Panc1 (cell line): ENCODE results near the gene PPM1H. TPM values are rescaled to one million over a fixed set of nuclear protein-coding genes. Genes with fewer than 3 reads are reported as not detected.
A peak's percentile ranks its signal among the peaks of the same experiment; 100 is the strongest.

Experiments used
- ATAC-seq: fragments of 200-7000 bp; cut with Tn5 transposase; 2 replicates; pipeline ENCODE4 v1.9.1; 2020; ENCODE audit warnings: mild to moderate bottlenecking, moderate library complexity
- BruUV-seq: library from RNA; stranded (reverse); fragments of 400-500 nt; replicated peaks from 2 replicates; lab custom pipeline; 2021; lab: Mats Ljungman, UMichigan
- CTCF ChIA-PET: fragments of 300-600 bp; sonication (Branson Sonifier 250); formaldehyde crosslinking; loops from one replicate; lab custom pipeline; 2022; ENCODE audit warnings: antibody characterized with exemption; lab: Charles Lee
- POLR2A ChIA-PET: fragments of 300-600 bp; sonication (Branson Sonifier 250); formaldehyde crosslinking; loops from one replicate; lab custom pipeline; 2022; ENCODE audit warnings: antibody characterized with exemption; lab: Charles Lee
- DNase-seq: peaks from one replicate; pipeline ENCODE4 v3.0.0-alpha.2; 2010; ENCODE audit warnings: low read depth, low spot score
- H3K27ac ChIP-seq: 2 replicates; pipeline ENCODE4 v1.5.1; 2011; ENCODE audit warnings: mild to moderate bottlenecking, low read length, inconsistent platforms
- H3K27me3 ChIP-seq: fragments of 200-500 bp; sonication (Bioruptor generic); 2 replicates; pipeline ENCODE4 v1.6.0; 2014; ENCODE audit warnings: low read length, inconsistent platforms; ENCODE audit not compliant: control insufficient read depth, insufficient read depth
- H3K36me3 ChIP-seq: fragments of 200-500 bp; sonication (Bioruptor generic); 2 replicates; pipeline ENCODE4 v1.5.1; 2014; ENCODE audit warnings: inconsistent platforms, mild to moderate bottlenecking, low read length, moderate library complexity; ENCODE audit not compliant: control insufficient read depth, insufficient read depth
- H3K4me1 ChIP-seq: 2 replicates; pipeline ENCODE4 v1.5.1; 2011; ENCODE audit warnings: inconsistent platforms, mild to moderate bottlenecking, low read length, moderate library complexity; ENCODE audit not compliant: control insufficient read depth, insufficient read depth
- H3K4me3 ChIP-seq, 2 experiments: 2 replicates each; pipeline ENCODE4 v1.5.1; 2011 to 2012; ENCODE audit warnings: low read depth in 2 of 2, low read length in 2 of 2, mild to moderate bottlenecking in 2 of 2, inconsistent platforms in 1 of 2, moderate library complexity in 1 of 2
- H3K9me3 ChIP-seq: fragments of 200-500 bp; sonication (Bioruptor generic); 2 replicates; pipeline ENCODE4 v1.5.1; 2014; ENCODE audit warnings: low read depth, mild to moderate bottlenecking, inconsistent platforms, low read length, moderate library complexity; ENCODE audit not compliant: control insufficient read depth, insufficient read depth
- POLR2AphosphoS5 ChIP-seq: IDR thresholded peaks from 2 replicates; pipeline ENCODE4 v1.6.1; 2012; ENCODE audit warnings: mild to moderate bottlenecking, low read depth, low read length, moderate library complexity
- SIN3A ChIP-seq: IDR thresholded peaks from 2 replicates; pipeline ENCODE4 v1.6.1; 2012; ENCODE audit warnings: low read depth, mild to moderate bottlenecking, low read length, moderate library complexity, borderline replicate concordance; ENCODE audit not compliant: insufficient read depth
- TCF7L2 ChIP-seq: IDR thresholded peaks from 2 replicates; pipeline ENCODE4 v1.6.1; 2011; ENCODE audit warnings: mild to moderate bottlenecking, low read depth, low read length, inconsistent platforms
- in situ Hi-C: cut with HindIII; loops from 2 replicates; pipeline ENCODE4 v1.10.0; 2016; ENCODE audit warnings: low sequenced_read_pairs, low pct_unique_long_range_greater_than_20kb
- intact Hi-C: fragments of 100-400 bp; cut with micrococcal nuclease; formaldehyde crosslinking; loops from one replicate; pipeline ENCODE4 v1.10.0; 2022; ENCODE audit not compliant: unreplicated experiment
- total RNA-seq: library from RNA; stranded (reverse); gene quantifications from one replicate; pipeline ENCODE4 v1.2.1, GENCODE V29; 2021; ENCODE audit not compliant: unreplicated experiment
- TF ChIP-seq, protein P1 (sequence below), 2 experiments: IDR thresholded peaks; 2 replicates each; pipeline ENCODE4 v1.6.1; 2011 to 2012; ENCODE audit warnings: low read depth in 2 of 2, control low read depth in 1 of 2, low read length in 1 of 2, mild to moderate bottlenecking in 1 of 2, moderate library complexity in 1 of 2; ENCODE audit not compliant: insufficient read depth in 1 of 2
- TF ChIP-seq, protein P2 (sequence below): fragments of 450-650 bp; IDR thresholded peaks from 2 replicates; pipeline ENCODE4 v1.5.1; 2017; ENCODE audit warnings: mild to moderate bottlenecking

The PPM1H gene
- total RNA-seq, 1 experiment from 2014 or later, result 22.9 TPM

DNA sequence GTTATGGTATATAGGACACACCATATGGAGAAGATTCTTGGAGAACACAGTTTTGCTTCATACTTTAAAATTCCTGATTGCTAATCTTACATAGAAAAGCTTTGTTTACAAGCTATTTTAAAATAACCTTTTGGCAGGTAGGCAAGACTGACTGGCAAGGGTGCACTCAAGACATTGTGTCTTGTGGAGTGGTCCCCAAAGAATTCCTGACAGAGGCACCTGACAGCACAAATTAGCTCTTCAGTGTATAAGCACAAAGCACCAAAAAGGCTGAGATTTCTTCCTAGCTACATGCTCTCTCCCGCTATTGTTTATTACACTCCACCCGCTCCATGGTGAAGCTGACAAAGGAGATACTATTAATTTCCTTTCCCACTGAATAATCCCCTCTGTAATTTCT lies 329.0 kb downstream of the PPM1H start:
- H3K9me3 ChIP-seq, result no peaks in the 10 kb centered on the region
- peak overlapping the region; percentile 26 for H3K27ac ChIP-seq
- intact Hi-C loops, result loop anchor here (10.0 kb wide), 1 partner anchor 459 kb away; no protein-coding TSS in a partner anchor
- in situ Hi-C loops, result loop anchor here (25.0 kb wide), 1 partner anchor 181 kb away; no protein-coding TSS in a partner anchor
- peaks cover 30% of the 10 kb centered on the region for H3K4me1 ChIP-seq
- no peaks in the 10 kb centered on the region for H3K36me3 ChIP-seq
- CTCF ChIA-PET, result no interaction called here
- ATAC-seq (no peak), DNase-seq (no peak)
- BruUV-seq, result no TSS peak
- TF ChIP-seq, protein P1, sequence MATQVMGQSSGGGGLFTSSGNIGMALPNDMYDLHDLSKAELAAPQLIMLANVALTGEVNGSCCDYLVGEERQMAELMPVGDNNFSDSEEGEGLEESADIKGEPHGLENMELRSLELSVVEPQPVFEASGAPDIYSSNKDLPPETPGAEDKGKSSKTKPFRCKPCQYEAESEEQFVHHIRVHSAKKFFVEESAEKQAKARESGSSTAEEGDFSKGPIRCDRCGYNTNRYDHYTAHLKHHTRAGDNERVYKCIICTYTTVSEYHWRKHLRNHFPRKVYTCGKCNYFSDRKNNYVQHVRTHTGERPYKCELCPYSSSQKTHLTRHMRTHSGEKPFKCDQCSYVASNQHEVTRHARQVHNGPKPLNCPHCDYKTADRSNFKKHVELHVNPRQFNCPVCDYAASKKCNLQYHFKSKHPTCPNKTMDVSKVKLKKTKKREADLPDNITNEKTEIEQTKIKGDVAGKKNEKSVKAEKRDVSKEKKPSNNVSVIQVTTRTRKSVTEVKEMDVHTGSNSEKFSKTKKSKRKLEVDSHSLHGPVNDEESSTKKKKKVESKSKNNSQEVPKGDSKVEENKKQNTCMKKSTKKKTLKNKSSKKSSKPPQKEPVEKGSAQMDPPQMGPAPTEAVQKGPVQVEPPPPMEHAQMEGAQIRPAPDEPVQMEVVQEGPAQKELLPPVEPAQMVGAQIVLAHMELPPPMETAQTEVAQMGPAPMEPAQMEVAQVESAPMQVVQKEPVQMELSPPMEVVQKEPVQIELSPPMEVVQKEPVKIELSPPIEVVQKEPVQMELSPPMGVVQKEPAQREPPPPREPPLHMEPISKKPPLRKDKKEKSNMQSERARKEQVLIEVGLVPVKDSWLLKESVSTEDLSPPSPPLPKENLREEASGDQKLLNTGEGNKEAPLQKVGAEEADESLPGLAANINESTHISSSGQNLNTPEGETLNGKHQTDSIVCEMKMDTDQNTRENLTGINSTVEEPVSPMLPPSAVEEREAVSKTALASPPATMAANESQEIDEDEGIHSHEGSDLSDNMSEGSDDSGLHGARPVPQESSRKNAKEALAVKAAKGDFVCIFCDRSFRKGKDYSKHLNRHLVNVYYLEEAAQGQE (IDR thresholded peaks at IDR 0.05; ENCODE audit: insufficient read depth in 1 of 2, low read depth in 2 of 2, low read length in 1 of 2), result no peak
- no peak for TF ChIP-seq POLR2AphosphoS5
- POLR2A ChIA-PET, result no interaction called here
- no peaks in the 10 kb centered on the region for H3K27me3 ChIP-seq
- peak overlapping the region in 1 of 2 experiments; percentile 98; a peak in 1 of 4 replicates for H3K4me3 ChIP-seq

DNA sequence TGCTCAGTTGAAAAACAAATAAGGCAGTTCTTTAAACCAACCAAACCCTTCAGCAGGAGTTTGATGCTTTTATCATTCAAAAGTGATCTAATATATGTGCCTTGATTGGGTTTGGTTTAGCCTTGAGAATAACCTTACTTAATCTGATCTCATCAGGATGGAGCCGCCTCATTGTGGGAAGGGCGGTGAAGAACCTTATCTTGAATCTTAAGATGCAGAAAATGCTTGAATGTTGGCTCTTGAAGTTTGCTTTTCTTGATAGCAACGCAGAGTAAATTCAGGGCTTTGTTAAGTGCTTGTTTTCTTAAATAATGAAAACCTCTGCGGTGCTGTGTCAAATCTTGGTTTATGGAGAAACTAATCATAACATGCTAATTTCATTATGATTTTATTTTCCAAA lies 330.1 kb downstream of the PPM1H start:
- Histone ChIP-seq H3K4me3 (peak overlapping the region; percentile 89 to 98), H3K9me3 (no peaks in the 10 kb centered on the region), H3K27me3 (no peaks in the 10 kb centered on the region), H3K27ac (peak overlapping the region; percentile 94), H3K36me3 (no peaks in the 10 kb centered on the region), H3K4me1 (peaks cover 30% of the 10 kb centered on the region)
- CTCF ChIA-PET, result no interaction called here
- ATAC-seq, result no peak
- in situ Hi-C loops, result loop anchor here (25.0 kb wide), 1 partner anchor 182 kb away; no protein-coding TSS in a partner anchor
- no TSS peak for BruUV-seq
- intact Hi-C loops, result loop anchor here (5.0 to 10.0 kb wide), 2 partner anchors 187 to 460 kb away; no protein-coding TSS in a partner anchor
- TF ChIP-seq, protein P1 (IDR thresholded peaks at IDR 0.05; ENCODE audit: insufficient read depth in 1 of 2, low read depth in 2 of 2, low read length in 1 of 2), result no peak
- POLR2A ChIA-PET, result no interaction called here
- no peak for DNase-seq

DNA sequence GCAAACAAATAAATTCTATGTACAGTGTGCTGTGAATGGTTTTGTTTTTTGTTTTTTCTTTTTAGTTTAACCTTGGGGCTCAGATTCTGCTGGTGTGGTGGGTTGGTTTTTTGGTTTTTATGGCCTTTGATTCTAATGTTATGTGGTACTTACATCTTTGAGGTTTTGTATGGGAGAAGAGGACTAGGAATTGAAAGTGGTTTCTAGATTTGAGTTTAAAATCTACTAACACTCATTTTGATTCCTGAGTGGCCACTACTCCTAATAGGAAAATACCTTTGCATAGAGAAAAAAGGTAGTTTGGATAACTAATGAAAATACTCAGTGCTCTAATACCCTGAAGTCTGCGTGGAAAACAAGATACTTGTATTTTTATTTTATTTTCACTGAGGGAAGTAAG lies 330.6 kb downstream of the PPM1H start:
- H3K27ac ChIP-seq, result peak overlapping the region; percentile 94
- TF ChIP-seq TCF7L2, result no peak
- TF ChIP-seq SIN3A, result no peak
- TF ChIP-seq, protein P2, sequence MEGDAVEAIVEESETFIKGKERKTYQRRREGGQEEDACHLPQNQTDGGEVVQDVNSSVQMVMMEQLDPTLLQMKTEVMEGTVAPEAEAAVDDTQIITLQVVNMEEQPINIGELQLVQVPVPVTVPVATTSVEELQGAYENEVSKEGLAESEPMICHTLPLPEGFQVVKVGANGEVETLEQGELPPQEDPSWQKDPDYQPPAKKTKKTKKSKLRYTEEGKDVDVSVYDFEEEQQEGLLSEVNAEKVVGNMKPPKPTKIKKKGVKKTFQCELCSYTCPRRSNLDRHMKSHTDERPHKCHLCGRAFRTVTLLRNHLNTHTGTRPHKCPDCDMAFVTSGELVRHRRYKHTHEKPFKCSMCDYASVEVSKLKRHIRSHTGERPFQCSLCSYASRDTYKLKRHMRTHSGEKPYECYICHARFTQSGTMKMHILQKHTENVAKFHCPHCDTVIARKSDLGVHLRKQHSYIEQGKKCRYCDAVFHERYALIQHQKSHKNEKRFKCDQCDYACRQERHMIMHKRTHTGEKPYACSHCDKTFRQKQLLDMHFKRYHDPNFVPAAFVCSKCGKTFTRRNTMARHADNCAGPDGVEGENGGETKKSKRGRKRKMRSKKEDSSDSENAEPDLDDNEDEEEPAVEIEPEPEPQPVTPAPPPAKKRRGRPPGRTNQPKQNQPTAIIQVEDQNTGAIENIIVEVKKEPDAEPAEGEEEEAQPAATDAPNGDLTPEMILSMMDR, result no peak
- TF ChIP-seq, protein P1 (IDR thresholded peaks at IDR 0.05; ENCODE audit: insufficient read depth in 1 of 2, low read depth in 2 of 2, low read length in 1 of 2), result no peak
- TF ChIP-seq POLR2AphosphoS5, result no peak
- H3K4me3 ChIP-seq, result peak overlapping the region; percentile 89 to 98
- no TSS peak for BruUV-seq
- in situ Hi-C loops, result loop anchor here (25.0 kb wide), 1 partner anchor 183 kb away; no protein-coding TSS in a partner anchor
- ChIA-PET POLR2A (interaction anchor here (0.5 to 1.0 kb wide), 3 partner anchors 105 to 330 kb away, joined by 3 to 4 read pairs (median 4); no protein-coding TSS in a partner anchor), CTCF (no interaction called here)
- ATAC-seq, result no peak
- no peak for DNase-seq
- H3K9me3 ChIP-seq, result no peaks in the 10 kb centered on the region
- peaks cover 30% of the 10 kb centered on the region for H3K4me1 ChIP-seq
- intact Hi-C loops, result loop anchor here (5.0 to 10.0 kb wide), 2 partner anchors 188 to 460 kb away; no protein-coding TSS in a partner anchor
- no peaks in the 10 kb centered on the region for H3K27me3 ChIP-seq
- H3K36me3 ChIP-seq, result no peaks in the 10 kb centered on the region
